ENCODE results near the gene NPR1.
"Not testable (repeated sequence)": the region's sequence is repeated elsewhere in the genome, so short reads cannot be mapped to it uniquely, and the experiment has no call there.

NPR1 gene

GRCh38 chr1:153633754-153634665 lies 44.5 kb upstream of the NPR1 start, which contains the start of gene CHTOP:
CHTOP (plus strand) TSS chr1:153634066; CDS start chr1:153636589, 2,523 bp downstream.
- H3K4me3 ChIP-seq (ENCODE audit: low read depth, low read length): peak within 1 kb of the TSS; percentile 94
- no peak for TF ChIP-seq CTCF (IDR thresholded peaks at IDR 0.05; ENCODE audit: low read depth, low read length)

- no peak for TF ChIP-seq CTCF (IDR thresholded peaks at IDR 0.05; ENCODE audit: low read depth, low read length)
- no peak overlapping the region for H3K4me3 ChIP-seq (ENCODE audit: low read depth, low read length)
Measured at GRCh38 chr1:153635872-153636271, 42.6 kb upstream of the NPR1 start.

GRCh38 chr1:153636312-153636711 lies 42.2 kb upstream of the NPR1 start:
- H3K4me3 ChIP-seq (ENCODE audit: low read depth, low read length): no peak overlapping the region

GRCh38 chr1:153638261-153638660 lies 40.2 kb upstream of the NPR1 start:
- TF ChIP-seq CTCF (IDR thresholded peaks at IDR 0.05; ENCODE audit: low read depth, low read length): no peak
- no peak overlapping the region for H3K4me3 ChIP-seq (ENCODE audit: low read depth, low read length)

More at GRCh38 chr1:153636312-153636711, 42.2 kb upstream of the NPR1 start:
- no peak for TF ChIP-seq CTCF (IDR thresholded peaks at IDR 0.05; ENCODE audit: low read depth, low read length)

GRCh38 chr1:153639280-153639679 lies 39.2 kb upstream of the NPR1 start:
- H3K4me3 ChIP-seq (ENCODE audit: low read depth, low read length): no peak overlapping the region
- TF ChIP-seq CTCF (IDR thresholded peaks at IDR 0.05; ENCODE audit: low read depth, low read length): no peak

GRCh38 chr1:153640213-153640612 lies 38.3 kb upstream of the NPR1 start:
- not testable (repeated sequence) for H3K4me3 ChIP-seq (ENCODE audit: low read depth, low read length)

- no peak overlapping the region for H3K4me3 ChIP-seq (ENCODE audit: low read depth, low read length)
- TF ChIP-seq CTCF (IDR thresholded peaks at IDR 0.05; ENCODE audit: low read depth, low read length): no peak
Measured at GRCh38 chr1:153640861-153641260, 37.6 kb upstream of the NPR1 start.
